OCI-LY7 (cell line): ENCODE measurements around the gene TRAPPC12.

Experiments used
- CTCF ChIP-seq: fragments of 200-600 bp; sonication (generic); conservative IDR thresholded peaks from 2 replicates; pipeline ENCODE4 v1.5.1; 2014; ENCODE audit warnings: mild to moderate bottlenecking, antibody characterized with exemption, low read length, moderate library complexity, mixed read lengths
- EZH2phosphoT487 ChIP-seq: fragments of 200-600 bp; sonication (generic); IDR thresholded peaks from 2 replicates; pipeline ENCODE4 v1.6.1; 2018; ENCODE audit warnings: low read depth, borderline replicate concordance, mild to moderate bottlenecking, mixed run types, antibody characterized with exemption, low read length, moderate library complexity, mixed read lengths

- TF ChIP-seq CTCF (no peak), EZH2phosphoT487 (no peak)
Observed at GRCh38 chr2:3432693-3433338, 53.3 kb downstream of the TRAPPC12 start.
